Stimulated activated naive CD8-positive, alpha-beta T cell treated with anti-CD3 and anti-CD28 coated beads, Interleukin-15, Interleukin-2, amounts not matched to agents 100 U/mL and 50 U/mL, for 24 hours (primary cell): ENCODE data around the gene NFKBIE.
"Not testable (repeated sequence)": the region's sequence is repeated elsewhere in the genome, so short reads cannot be mapped to it uniquely, and the experiment has no call there.

Source experiments
- ATAC-seq: fragments of 150-1000 bp; cut with Tn5 transposase; one replicate; pipeline ENCODE4 v1.10.0; 2021
- DNase-seq: peaks from one replicate; pipeline ENCODE4 v3.0.0; 2021

The NFKBIE gene

GRCh38 chr6:44245912-44246662, 19.3 kb downstream of the NFKBIE start:
- peak; percentile 65 for ATAC-seq
- peak; percentile 93 for DNase-seq

DNA sequence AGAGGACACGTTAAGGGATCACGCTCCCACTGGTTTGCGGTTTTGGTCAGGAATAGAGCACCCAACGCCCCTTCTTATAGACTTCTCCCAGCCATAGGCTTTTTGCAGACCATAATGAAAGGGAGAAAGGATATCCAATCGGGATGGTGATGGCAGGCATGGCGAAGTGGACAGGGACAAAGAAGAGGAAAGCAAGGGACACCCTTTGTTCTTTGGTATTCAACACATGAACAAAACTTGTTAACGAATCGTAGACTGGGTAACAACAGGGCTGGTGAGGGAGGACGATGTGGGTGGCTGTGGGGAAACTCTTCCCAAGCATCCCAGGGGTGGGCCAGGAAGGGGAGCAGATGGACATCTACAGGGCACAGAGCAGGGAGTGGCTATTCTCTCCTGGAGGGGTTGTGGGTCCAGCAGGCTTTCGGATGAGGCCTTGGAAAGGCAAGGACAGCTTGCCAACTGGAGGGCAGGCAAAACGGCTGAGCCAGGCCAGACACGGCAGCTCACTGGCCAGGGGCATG, 19.9 kb downstream of the NFKBIE start:
- DNase-seq, result no peak
- ATAC-seq, result no peak

- no peak for ATAC-seq
- DNase-seq, result no peak
Observed at GRCh38 chr6:44243345-44243744, 22.0 kb downstream of the NFKBIE start.

DNA sequence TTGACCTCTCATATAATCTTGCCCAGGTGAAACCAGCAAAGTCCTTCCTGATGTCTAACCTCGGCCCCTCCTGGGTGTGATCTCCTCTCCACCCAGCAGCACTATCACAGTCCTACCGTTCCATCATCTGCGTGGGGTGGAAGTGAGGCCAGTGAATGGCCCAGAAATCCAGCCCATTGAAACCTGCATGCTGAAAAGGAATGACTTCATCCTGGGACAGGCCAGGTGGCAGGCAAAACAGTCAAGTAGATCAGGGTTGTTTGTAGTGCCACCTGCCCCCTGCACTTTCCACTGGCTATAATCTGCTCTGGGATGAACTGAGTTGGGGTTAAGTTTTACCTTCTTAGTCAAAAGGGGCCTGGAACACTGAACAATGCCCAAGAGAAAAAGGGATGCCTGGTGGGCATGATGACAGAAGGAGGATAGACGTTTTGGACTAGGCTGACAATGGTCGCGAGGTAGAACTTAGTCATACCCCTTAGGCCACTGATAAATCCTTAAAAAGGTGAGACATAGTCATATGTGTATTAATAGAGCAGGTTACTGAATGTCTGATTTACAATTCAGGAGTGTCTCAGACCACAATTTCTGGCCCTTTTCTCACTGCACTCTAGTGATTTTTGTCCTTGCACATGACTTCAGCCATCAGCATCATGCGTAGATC, 26.5 kb downstream of the NFKBIE start:
- DNase-seq (no peak), ATAC-seq (no peak)

DNA sequence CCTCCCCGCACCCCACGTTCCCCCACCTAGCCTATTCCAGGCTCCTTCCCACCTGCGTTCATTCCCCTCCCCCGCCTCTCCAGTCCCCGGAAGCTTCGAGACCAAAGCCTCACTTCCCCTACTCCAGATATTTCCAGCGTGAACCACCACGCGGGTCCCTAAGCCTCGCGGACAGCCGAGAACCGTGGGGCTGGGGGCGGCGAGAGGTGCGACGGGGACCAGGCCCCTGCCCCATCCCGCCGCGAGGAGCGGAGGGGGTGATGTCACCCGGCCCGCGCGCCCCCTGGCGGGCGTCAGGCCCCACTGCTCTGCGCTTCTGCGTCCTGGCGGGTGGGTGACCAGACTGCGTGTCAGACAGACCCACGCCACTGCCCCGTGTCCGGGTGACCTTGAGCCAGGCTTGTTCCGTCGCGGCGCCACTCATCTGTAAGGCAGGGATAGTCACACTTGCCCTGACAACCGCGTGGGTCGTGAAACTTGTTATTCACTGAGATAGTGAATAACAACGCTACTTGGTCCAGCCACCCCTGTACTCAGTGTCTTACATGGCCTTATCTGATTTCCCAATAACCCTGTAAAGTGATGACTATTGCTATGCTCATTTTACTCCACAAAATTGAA, 27.4 kb downstream of the NFKBIE start:
- DNase-seq (peak; percentile 83), ATAC-seq (peak; percentile 81)

DNA sequence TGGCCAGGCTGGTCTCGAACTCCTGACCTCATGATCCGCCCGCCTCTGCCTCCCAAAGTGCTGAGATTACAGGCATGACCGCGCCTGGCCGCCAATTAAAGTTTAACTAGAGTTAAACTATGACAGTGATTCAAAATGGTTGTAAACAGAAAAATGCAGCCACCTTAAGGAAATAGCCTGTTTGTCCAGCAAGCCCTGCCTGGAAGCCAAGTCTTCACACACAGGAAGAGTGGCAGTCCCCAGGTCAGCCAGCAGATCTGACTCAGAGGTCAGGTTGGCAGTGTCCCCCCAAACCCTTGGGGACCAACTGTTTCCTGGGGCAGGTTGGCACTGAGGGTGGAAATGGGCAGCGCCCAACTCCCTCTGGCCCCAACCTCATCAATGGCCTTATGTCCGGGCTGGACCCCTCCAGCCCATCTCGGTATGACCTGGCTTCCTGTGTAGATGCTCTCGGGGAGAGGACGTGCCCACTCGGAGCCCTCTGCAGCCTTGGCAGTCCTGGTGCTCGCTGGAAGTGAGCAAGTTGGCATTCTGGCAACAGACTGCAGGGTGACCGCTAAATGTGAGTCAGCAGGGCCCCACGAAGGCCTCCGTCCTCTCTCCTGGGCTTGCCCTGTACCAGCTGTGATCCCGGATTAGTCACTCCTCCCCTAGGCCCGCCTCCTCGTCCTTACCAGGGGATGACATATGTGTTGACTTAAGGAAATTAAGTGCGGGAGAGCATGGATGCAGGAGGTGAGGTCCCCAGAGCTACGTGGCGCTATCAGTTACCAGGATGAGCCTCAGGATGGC, 28.1 kb downstream of the NFKBIE start:
- ATAC-seq, result peak; percentile 84
- DNase-seq, result peak; percentile 74

DNA sequence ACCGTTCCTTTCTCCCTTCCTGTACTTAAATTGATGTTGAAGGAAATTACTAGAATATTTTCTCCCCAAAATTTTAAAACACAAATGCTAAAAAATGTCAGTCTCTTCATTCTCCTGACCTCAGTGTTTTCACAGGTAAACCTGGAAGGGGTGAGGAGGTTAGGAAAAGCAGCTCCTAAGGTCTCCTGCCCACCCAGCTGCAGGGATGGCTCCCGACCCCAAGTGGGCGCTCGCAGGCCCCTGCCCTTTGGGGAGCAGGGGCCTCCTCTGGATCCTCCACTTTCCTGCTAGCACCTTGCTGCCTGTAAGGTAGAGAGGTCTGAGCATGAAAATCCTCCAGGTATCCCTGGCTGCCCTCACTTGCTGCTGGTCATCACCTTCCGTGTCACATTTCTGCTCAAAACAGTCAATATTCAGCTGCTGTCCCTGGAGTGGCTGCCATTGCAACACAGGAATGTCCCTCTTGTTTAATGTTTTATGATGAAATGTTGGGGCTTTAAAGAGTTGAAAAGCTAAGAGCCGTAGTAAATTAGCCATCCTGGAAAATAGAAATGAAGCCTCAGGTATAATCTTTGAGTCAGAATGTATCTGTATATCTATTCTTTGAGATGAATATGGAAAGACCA, 29.3 kb downstream of the NFKBIE start:
- ATAC-seq, result no peak
- no peak for DNase-seq

DNA sequence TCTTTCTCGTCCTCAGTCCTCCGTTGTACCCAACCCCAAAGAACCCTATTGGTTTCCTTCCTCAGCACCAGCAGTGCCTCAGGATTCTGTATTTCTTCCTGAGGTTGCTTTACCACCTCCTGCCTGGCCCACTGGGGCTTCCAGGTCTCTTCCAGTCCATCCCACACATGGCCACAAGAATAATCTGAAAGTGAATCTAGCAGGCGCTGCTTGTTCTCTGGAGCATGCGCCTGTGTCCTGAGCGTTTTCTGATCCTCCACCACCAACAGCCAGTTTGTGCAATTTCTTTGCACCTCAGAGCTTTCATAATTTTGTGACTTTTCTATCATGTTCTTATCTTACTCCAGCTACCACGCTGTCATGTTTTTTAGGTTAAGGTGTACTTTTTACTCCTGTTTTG, 30.1 kb downstream of the NFKBIE start:
- ATAC-seq, result no peak
- no peak for DNase-seq

DNA sequence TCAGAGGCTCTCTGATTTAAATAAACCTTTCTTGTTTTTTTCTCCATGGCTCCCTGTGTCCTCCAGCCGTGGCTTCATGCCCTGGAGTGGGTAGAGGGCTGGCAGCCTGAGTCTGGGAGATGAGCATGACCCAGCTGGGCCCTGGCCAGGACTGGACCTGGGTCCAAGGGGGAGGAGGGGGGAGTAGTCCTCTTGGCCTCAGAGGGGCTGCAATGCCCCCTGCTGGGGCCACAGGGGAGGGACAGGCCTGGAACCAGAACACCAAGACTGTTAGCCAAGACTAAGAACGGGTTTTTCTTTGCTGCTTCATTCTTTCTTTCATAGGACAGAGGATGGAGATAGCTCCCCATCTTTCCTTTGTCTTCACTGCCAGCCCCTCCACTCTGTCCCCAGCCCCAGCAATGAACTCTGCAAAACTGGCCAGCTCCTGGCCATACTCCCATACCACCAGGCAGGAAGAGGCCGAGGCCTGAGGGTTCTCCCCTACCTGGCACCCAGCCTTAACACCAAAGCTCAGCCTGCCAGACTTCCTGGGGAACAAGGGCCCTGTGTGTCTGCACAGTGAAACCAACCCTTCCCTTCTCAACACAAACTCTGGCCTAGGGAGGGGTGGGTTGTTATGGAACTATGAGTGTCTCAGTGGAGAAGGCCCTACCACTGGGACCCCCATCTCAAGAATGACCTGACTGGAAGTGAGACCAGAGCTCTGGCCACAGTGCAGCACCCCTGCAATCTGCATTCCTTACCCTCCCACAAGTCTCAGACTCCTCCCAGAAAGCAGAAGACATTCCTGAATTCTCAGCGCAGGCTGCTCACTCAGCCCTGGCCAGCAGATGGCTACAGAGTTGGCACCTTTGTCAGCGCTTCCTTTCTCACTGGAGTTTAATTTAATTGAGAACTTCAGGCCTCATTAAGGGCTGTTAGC, 31.0 kb downstream of the NFKBIE start:
- DNase-seq, result peak; percentile 43

GRCh38 chr6:44233567-44234100, 31.7 kb downstream of the NFKBIE start:
- DNase-seq (no peak), ATAC-seq (no peak)

More for the DNA sequence above, 31.0 kb downstream of the NFKBIE start:
- no peak for ATAC-seq

- DNase-seq, result no peak
- ATAC-seq, result no peak
Observed at GRCh38 chr6:44232676-44233566, 32.4 kb downstream of the NFKBIE start.

DNA sequence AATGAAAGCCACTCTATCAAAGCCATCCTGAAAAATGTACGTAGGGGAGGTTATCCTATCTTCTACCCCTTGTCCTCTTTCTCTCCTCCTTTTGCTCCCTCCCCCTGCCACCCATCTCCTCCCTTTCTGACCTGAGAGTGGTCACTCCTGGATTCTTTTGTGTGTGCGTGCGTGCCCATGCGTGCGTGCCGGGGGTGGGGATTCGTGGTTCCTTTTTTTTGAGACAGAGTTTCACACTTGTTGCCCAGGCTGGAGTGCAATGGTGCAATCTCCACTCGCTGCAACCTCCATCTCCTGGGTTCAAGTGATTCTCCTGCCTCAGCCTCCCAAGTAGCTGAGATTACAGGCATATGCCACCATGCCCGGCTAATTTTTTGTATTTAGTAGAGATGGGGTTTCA, 33.9 kb downstream of the NFKBIE start:
- not testable (repeated sequence) for ATAC-seq

GRCh38 chr6:44230034-44230675, 35.2 kb downstream of the NFKBIE start:
- ATAC-seq (no peak), DNase-seq (no peak)

More for the DNA sequence above, 33.9 kb downstream of the NFKBIE start:
- DNase-seq, result not testable (repeated sequence)

DNA sequence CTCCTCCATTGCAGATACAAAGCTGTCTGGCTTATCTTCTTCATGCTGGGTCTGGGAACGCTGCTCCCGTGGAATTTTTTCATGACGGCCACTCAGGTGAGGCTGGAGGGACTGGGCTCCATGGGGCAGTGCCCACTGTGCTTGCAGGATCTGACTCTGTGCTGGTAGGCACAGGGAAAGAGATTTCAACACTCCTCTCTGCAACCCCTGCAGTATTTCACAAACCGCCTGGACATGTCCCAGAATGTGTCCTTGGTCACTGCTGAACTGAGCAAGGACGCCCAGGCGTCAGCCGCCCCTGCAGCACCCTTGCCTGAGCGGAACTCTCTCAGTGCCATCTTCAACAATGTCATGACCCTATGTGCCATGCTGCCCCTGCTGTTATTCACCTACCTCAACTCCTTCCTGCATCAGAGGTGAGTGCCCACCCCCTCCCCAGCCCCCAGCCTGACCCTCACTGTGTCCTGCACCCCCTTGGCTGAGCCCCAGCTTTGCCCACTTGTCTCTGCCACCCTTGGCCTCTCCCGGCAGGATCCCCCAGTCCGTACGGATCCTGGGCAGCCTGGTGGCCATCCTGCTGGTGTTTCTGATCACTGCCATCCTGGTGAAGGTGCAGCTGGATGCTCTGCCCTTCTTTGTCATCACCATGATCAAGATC, 35.8 kb downstream of the NFKBIE start:
- ATAC-seq (no peak), DNase-seq (no peak)

DNA sequence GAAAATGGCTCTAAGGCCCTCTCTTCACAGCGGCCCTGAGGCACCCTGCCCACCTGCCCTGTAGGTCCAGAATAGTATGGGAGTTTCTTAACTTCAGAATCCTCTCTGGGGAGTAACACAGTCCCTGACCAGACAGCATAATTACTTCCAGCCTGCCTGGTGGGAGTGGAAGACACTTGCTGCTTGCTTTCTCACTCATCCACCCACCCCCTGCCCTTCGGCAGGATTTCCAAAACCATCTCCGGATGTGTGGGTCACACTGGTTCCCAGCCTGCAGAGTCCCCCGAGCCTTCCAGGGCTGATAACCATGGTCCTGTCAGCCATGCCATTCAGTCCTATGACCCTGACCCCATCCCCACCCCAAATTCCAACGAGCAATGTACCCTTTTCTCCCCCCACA, 36.5 kb downstream of the NFKBIE start:
- ATAC-seq (no peak), DNase-seq (no peak)

DNA sequence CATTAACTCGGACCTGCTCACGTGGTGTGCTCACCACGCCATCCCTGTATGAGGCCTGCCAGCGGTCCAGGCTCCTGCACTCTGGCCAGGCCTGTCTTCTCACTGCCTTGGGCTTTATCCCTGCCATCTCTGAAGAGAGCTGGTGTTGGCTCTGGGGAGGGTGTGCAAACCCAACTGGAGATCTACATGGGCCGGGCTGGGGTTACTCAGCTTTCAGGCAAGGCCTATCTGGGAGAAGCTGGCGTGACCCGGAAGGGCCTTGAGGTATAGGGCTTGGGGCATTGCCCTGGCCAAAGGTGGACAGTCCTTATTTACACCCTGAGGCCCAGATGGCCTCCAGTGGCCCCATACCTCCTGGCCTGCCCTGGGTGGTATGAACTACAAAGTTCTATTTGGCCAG, 36.9 kb downstream of the NFKBIE start:
- ATAC-seq, result no peak

DNA sequence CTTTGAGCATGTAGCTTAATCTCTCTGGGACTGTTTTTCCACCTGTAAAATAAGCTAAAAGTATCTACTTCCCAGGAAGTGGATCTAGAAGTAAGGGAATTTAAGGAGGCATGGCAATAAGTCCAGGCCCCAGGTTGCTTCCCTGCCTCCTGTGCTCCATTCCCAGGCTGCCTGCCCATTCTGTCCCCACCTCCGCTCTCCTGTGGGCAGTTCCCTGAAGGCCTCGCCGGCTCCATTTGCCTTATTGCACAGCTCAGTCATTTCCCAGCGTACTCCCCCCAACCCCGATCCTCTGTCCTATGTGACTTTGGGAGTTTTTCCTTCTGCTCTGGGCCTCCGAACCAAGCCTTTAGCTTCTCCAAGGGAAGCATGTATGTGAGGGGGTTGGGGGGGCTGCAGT, 37.3 kb downstream of the NFKBIE start:
- ATAC-seq, result no peak
- no peak for DNase-seq

More for the DNA sequence above, 36.9 kb downstream of the NFKBIE start:
- no peak for DNase-seq

GRCh38 chr6:44227148-44227793, 38.1 kb downstream of the NFKBIE start:
- DNase-seq (no peak), ATAC-seq (no peak)
